Stimulated activated CD4-positive, alpha-beta T cell treated with anti-CD3 and anti-CD28 coated beads, Interleukin-15, amount 100 ng/mL, for 48 hours (primary cell): ENCODE results near the gene TYMP.

Source experiments
- DNase-seq, 2 donors: peaks; one replicate each; pipeline ENCODE4 v3.0.0-alpha.2; 2020; ENCODE audit warnings: low read depth in 2 of 2

Gene TYMP

GRCh38 chr22:50505776-50506610, 23.8 kb downstream of the TYMP start:
- no peak for DNase-seq

DNA sequence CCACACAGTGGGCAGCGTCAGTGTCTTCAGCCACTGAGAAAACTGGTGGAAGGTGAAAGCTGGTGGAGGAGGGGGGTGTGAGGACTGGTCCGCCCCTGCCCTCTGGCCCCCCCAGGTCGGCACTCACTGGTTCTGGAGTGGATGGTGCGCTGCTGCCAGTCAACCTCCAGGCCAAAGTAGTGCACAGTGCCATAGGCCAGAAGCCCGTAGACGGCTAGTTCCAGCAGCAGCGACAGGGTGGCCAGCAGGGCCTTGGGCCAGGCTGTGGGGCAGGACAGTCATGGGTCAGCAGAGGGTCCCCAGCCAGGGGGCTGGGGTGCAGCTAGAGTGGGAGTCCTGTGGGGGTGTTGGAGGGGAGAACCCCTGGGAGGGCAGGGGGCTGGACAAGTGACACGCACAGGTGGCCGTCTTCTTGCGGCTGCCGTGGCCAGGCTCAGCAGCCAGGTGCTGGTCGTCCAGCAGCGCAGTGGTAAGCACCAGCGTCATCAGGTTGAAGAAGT, 24.5 kb downstream of the TYMP start:
- no peak for DNase-seq

- DNase-seq, result no peak
Measured at GRCh38 chr22:50504369-50505211, 25.2 kb downstream of the TYMP start.

DNA sequence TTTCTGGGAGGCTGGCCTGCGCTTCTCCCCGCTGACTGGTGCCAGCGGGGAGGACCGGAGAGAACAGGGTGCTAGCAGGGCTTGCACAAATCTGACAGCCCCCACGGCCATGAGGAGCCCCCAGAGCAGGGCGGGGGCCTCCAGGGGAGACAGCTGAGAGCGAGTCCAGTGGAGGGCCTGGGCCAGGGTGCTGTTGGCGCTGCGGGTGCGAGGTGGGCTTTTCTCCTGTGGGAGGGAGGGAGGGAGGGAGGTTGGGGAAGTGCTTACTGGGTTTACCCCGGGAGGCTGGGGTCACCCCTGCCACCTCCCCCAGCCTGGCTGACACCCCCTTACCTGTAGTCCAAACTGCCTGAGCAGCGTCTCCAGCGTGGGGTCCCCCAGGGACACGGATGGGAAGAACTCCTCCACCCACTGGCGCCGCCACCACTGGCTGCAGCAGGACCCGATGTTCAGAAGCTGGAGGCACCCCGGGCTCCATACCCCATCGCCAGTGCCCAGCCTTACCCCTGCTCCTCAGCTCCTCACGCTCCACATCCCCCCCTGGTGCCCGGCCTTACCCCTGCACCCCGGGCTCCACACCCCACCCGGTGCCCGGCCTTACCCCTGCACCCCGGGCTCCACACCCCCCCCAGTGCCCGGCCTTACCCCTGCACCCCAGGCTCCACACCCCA, 26.2 kb downstream of the TYMP start:
- no peak for DNase-seq

DNA sequence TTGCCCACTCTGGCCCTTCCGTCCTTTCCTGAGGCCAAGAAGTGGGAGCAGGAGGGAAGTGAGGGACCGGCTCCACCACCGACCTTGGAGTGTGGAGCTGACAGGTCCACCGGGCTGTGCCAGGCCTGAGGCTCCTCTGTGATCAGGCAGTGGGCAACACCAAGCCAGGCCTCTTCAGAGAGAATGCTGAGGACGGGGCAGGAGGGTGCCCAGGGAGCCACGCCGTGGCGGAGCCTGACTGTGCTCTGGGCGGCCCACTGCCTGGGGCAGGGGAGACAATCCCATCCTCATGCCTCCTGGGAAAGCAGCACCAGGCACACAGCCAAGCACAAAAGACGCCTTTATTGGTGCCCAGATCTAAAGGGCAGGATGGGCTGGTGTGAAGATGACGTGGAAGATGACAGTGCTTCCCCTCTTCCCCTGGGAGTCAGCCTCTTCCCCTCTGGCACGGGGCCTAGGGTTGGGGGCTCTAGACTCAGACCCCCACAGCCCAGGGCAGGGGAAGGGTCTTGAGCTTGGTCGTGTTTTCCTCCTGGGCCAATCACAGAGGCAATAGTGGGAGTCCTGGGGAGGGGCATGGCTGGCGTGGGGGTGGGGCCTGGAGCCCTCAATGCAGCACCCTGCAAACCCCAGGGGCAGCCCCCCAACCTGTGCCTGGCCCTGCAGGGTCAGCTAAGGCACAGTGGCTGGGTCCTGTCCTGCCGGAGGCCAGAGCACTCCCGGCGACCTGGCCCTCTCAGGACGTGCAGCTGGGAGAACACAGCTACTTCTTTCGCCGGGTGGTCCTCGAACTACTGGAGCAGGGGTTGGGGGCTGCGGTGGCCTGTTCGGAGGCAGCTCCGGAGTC, 27.0 kb downstream of the TYMP start:
- DNase-seq, result no peak

DNA sequence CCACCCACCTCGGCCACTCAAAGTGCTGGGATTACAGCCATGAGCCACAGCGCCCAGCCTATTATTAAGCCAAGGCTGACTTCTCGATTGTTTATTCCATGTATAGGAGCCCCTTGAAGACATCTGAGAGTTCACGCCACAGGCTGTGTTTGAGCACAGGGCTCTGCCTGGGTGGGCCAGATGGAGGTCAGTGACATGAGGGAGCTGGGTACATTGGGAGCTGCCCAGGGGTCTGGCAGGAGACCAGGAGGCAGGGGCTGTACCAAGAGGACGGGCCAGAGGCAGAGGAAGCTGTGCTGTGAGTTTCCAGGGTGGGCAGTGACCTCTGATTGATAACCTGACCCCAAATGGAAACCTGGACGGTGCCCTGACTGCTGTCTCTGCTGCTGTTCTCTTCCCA, 27.7 kb downstream of the TYMP start:
- DNase-seq, result no peak

DNA sequence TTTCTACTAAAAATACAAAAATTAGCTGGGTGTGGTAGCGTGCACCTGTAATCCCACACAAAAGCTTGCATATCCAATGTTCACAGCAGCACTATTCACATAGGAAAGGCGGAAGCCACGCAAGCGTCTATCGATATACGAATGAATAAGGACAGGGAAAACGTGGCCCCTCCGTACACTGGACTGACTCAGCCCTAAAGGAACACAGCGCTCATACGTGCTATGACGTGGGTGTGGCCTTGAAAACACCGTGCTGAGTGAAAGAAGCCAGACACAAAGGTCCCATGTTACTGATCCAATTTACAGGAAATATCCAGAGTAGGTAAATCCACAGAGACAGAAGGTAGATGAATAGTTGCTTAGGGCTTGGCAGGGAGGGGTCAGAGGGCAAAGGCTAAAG, 29.4 kb downstream of the TYMP start:
- no peak for DNase-seq

GRCh38 chr22:50498322-50498890, 31.4 kb downstream of the TYMP start:
- DNase-seq, result peak; percentile 44 to 72

- no peak for DNase-seq
Measured at GRCh38 chr22:50497093-50497492, 32.7 kb downstream of the TYMP start.

- DNase-seq, result no peak
Measured at GRCh38 chr22:50490531-50491308, 39.1 kb downstream of the TYMP start.

DNA sequence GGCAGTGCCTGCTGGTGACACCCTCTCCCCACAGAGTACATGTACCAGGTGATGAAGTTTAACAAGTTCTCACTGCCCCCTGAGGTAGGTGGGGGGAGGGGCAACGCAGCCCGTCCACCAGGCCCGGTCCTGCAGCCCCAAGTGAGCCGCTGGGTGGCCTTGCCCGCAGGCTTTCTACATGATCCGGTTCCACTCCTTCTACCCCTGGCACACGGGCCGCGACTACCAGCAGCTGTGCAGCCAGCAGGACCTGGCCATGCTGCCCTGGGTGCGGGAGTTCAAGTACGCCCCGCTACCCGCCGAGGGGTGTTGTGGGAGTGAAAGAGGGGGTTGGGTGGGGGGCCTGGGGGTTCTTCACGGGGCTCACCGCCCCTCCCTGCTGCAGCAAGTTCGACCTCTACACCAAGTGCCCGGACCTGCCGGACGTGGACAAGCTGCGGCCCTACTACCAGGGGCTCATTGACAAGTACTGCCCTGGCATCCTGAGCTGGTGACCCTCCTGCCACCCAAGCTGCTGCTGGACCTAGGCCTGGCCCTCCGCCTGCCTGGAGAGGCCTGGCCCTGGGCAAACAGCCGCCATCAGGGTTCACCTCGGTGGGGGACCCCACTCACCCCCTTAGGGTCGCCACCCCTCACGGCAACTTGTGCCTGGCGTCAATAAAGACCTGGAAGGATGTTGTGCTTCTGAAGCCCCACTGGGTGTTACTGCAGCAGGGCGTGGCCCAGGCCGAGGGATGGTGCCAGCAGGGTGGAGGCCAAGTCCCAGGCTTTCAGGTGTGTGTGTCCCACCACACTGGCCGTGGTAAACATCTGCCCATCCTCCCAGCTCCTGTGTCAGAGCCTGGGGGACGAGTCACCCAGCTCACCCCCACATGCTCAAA, 40.2 kb downstream of the TYMP start:
- no peak for DNase-seq

GRCh38 chr22:50488886-50489285, 40.9 kb downstream of the TYMP start:
- DNase-seq, result no peak

- DNase-seq, result no peak
Measured at GRCh38 chr22:50488006-50488677, 41.7 kb downstream of the TYMP start.

- DNase-seq, result no peak
Measured at GRCh38 chr22:50487290-50488005, 42.4 kb downstream of the TYMP start.

GRCh38 chr22:50486561-50487289, 43.1 kb downstream of the TYMP start, which contains the start of gene MIOX:
Gene MIOX, plus strand, starts transcription at chr22:50486859. Its CDS starts 39 bp downstream, at chr22:50486898.
- DNase-seq, result no peak

DNA sequence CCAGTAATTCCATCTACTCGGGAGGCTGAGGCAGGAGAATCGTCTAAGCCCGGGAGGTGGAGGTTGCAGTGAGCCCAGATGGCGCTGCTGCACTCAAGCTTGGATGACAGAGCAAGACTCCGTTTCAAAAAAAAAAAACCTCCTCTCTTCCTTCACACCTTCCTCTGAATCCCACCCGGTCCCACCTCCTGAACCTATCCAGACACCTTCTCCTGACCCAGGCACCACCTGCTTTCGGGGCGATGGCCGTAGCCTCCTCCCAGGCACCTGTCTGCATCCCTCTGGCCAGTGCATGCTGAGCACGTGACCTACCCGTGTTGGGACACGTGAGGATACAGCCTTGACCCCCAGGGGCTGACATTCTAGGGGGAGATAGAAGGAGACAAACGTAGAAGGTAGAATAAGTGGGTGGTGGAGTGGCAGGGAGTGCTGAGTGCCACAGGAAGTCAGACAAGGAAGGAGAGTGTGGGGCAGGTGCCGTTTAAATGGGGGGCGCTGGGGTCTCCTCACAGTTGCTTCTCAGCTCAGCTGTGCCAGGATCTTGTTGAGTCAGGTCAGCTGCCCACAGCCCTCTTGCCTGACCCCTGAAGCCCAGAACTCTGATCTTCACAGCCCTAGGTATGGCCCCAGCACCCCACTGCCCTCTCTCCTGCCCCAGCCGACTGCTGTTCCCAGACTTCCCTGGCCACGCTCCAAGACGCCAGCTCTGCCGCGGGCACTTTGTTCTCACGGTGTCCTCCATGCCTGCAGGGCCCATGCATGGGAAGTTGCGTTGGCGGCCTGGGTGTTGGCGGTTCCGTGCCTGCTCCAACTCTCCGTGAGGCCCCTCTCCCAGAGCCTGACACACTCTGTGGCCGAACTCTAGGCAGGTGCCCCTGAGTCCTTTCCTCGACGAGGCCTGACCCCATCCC, 44.3 kb downstream of the TYMP start:
- DNase-seq, result no peak
